RWPE1 (cell line): ENCODE results near the gene WDR70.
"Not testable (repeated sequence)": the region's sequence is repeated elsewhere in the genome, so short reads cannot be mapped to it uniquely, and the experiment has no call there.

Experiments
- CTCF ChIA-PET: fragments of 350-600 bp; sonication (Branson Sonifier 250); formaldehyde crosslinking; extraction: SDS; loops from one replicate; lab custom pipeline; 2021; lab: Yijun Ruan, JAX
- POLR2A ChIA-PET: fragments of 400-600 bp; formaldehyde crosslinking; extraction: SDS; loops from one replicate; lab custom pipeline; 2020; ENCODE audit warnings: antibody characterized with exemption; ENCODE audit not compliant: low non-redundant PET; lab: Yijun Ruan, JAX
- DNase-seq: peaks from one replicate; pipeline ENCODE4 v3.0.0; 2012; ENCODE audit warnings: low spot score
- H3K27ac ChIP-seq: fragments of 450-650 bp; 2 replicates; pipeline ENCODE4 v1.5.1; 2017
- TF ChIP-seq, protein P1 (sequence below): fragments of 450-650 bp; conservative IDR thresholded peaks from 2 replicates; pipeline ENCODE4 v1.5.1; 2017; ENCODE audit warnings: low read depth, mild to moderate bottlenecking

WDR70 gene

DNA sequence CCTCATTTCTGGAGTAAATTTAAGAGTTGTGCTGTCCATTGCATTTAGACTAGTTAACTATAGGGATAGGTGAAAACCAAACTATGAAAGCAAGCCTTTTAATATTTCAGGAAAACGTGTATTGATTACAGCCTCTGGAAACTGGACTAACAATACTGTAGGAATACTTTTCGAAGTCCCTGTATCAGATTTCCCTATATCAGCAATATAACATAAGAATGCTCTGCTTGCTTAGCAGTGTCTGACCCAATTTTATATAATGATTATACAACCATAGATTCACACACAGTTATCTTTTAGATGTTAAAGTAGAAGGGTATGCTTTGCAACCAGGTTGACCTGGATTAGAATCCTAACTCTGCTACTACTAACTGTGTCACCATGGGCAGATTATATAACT, 203.1 kb downstream of the WDR70 start:
- H3K27ac ChIP-seq = no peak overlapping the region
- ChIA-PET POLR2A (no interaction called here), CTCF (interaction anchor here (0.6 kb wide), 1 partner anchor 11 kb away, joined by 3 read pairs; no protein-coding TSS in a partner anchor)
- DNase-seq = no peak
- TF ChIP-seq, protein P1, sequence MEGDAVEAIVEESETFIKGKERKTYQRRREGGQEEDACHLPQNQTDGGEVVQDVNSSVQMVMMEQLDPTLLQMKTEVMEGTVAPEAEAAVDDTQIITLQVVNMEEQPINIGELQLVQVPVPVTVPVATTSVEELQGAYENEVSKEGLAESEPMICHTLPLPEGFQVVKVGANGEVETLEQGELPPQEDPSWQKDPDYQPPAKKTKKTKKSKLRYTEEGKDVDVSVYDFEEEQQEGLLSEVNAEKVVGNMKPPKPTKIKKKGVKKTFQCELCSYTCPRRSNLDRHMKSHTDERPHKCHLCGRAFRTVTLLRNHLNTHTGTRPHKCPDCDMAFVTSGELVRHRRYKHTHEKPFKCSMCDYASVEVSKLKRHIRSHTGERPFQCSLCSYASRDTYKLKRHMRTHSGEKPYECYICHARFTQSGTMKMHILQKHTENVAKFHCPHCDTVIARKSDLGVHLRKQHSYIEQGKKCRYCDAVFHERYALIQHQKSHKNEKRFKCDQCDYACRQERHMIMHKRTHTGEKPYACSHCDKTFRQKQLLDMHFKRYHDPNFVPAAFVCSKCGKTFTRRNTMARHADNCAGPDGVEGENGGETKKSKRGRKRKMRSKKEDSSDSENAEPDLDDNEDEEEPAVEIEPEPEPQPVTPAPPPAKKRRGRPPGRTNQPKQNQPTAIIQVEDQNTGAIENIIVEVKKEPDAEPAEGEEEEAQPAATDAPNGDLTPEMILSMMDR = no peak

DNA sequence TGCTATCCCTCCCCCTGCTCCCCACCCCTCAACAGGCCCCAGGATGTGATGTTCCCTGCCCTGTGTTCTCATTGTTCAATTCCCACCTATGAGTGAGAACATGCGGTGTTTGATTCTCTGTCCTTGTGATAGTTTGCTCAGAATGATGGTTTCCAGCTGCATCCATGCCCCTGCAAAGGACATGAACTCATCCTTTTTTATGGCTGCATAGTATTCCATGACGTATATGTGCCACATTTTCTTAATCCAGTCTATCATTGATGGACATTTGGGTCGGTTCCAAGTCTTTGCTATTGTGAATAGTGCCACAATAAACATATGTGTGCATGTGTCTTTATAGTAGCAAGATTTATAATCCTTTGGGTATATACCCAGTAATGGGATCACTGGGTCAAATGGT, 214.2 kb downstream of the WDR70 start:
- POLR2A ChIA-PET, DNase-seq, CTCF ChIA-PET, H3K27ac ChIP-seq: not testable (repeated sequence)

DNA sequence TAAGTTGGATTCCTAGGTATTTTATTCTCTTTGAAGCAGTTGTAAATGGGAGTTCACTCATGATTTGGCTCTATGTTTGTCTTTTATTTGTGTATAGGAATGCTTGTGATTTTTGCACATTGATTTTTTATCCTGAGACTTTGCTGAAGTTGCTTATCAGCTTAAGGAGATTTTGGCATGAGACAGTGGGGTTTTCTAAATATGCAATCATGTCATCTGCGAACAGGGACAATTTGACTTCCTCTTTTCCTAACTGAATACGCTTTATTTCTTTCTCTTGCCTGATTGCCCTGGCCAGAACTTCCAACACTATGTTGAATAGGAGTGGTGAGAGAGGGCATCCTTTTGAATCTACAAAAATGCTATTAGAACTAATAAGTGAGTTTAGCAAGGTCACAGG, 215.7 kb downstream of the WDR70 start:
- DNase-seq, POLR2A ChIA-PET, H3K27ac ChIP-seq, CTCF ChIA-PET: not testable (repeated sequence)

DNA sequence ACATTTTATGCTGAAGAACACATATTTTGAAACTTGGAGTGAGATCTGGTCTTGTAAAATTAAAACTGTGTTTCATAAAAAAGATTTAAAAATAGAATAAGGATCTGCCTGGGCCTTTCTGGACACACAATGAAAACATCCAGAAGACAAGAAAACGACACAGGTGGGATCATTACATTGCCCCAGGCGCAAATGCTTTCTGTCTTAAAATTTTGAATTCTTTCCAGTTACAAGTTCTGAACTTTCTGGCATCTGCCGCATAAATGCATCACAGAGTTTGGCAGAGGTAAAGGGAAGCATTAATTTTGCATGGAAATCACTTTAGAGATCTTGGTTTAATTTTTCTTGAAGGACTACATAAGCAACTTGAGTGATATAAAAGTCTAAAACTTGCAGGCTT, 219.6 kb downstream of the WDR70 start:
- POLR2A ChIA-PET = no interaction called here
- TF ChIP-seq, protein P1 = no peak
- CTCF ChIA-PET = no interaction called here
- no peak overlapping the region for H3K27ac ChIP-seq
- no peak for DNase-seq

DNA sequence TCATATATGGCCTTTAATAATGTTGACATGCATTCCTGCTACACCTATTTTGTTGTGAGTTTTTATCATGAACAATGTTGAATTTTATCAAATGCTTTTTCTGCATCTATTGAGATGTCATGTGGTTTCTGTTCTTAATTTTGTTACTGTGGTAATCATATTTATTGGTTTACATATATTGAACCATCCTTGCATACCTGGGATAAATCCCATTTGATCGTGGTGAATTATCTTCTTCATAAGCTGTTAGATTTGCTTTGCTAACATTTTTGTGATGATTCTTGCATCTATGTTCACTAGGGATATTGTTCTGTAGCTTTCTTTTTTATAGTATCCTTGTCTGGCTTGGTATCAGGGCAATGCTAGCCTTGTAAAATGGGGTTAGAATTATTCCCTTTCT, 222.0 kb downstream of the WDR70 start:
- H3K27ac ChIP-seq = no peak overlapping the region
- POLR2A ChIA-PET = no interaction called here
- TF ChIP-seq, protein P1 = no peak
- CTCF ChIA-PET = no interaction called here
- no peak for DNase-seq

DNA sequence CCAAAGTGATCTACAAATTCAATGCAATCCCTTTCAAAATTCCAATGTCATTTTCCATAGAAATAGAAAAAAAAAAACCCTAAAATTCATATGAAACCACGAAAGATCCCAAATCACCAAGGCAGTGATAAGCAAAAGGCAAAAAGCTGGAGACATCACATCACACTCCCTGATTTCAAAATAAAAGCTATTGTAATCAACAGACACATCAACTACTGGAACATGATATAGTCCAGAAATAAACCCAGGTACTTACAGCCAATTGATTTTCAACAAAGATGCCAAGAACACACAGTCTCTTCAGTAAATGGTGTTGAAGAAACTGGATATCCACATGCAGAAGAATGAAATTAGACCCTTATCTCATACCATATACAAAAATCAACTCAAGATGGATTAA, 224.0 kb downstream of the WDR70 start:
- no peak overlapping the region for H3K27ac ChIP-seq
- TF ChIP-seq, protein P1 = no peak
- DNase-seq = no peak
- POLR2A ChIA-PET = no interaction called here
- CTCF ChIA-PET = no interaction called here

DNA sequence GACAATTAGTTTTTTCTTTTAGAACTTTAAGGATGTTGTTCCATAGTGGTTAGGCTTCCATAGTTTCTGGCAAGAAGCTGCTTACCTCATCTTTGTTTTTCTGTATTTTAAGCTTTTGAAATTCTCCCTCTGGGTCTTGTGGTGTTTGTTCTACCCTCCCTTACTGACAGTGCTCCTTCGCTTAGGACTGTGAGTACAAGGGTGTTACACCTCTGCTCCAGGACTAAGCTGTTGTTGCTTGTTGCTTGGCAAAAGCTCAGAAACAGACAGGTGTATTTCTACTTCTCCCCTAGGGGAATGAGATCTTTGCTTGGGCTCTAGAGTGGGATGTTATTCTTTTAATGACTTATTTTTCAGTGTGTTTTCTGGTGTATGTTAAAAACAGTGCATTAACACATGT, 225.2 kb downstream of the WDR70 start:
- DNase-seq = no peak
- no peak overlapping the region for H3K27ac ChIP-seq
- TF ChIP-seq, protein P1 = no peak
- ChIA-PET CTCF (no interaction called here), POLR2A (no interaction called here)

DNA sequence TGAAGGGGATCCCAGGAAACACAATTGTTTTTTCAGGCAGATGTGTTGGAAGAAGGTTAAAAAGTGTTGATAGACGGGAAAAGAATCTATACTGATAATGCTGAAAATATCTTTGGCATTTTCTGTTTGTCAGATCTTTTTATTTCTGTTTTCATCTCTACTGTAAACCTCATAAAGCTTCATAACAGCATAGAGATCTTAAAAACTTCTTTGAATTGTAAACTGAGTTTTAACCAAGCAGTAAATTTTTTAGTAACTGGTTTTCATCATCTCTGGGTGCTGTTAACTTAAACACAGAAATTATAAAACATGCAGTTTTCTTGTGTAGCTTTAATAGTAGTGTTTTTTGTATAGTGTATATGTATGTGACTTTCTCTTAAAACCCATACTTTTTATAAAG, 227.0 kb downstream of the WDR70 start:
- no peak for DNase-seq
- TF ChIP-seq, protein P1 = no peak
- ChIA-PET CTCF (interaction anchor here (0.6 kb wide), 1 partner anchor 193 kb away, joined by 3 read pairs; no protein-coding TSS in a partner anchor), POLR2A (no interaction called here)
- H3K27ac ChIP-seq = no peak overlapping the region
